Measurements from ENCODE around the gene ZDHHC11. TPM values are rescaled to one million over a fixed set of nuclear protein-coding genes. Genes with fewer than 3 reads are reported as not detected.

ZDHHC11 gene
- total RNA-seq, 1 donor from 2014 or later, result 11.9 TPM

GRCh38 chr5:872301-872700 lies 21.5 kb upstream of the ZDHHC11 start:
- Mint-ChIP-seq H3K9me3 (no peaks in the 10 kb centered on the region), H3K4me3 (ENCODE audit: low read depth) (no peak overlapping the region), H3K27me3 (ENCODE audit: low read depth) (no peaks in the 10 kb centered on the region), H3K4me1 (ENCODE audit: low read depth) (no peaks in the 10 kb centered on the region), H3K36me3 (ENCODE audit: low read depth) (peaks cover 76% of the 10 kb centered on the region), H3K27ac (no peak overlapping the region)
- no peak for DNase-seq (ENCODE audit: low spot score)
- intact Hi-C loops (cut with micrococcal nuclease), result no loop called here

- no peaks in the 10 kb centered on the region for H3K9me3 Mint-ChIP-seq
- DNase-seq (ENCODE audit: low spot score), result no peak
- H3K36me3 Mint-ChIP-seq (ENCODE audit: low read depth), result peaks cover 72% of the 10 kb centered on the region
- intact Hi-C loops (cut with micrococcal nuclease), result no loop called here
- no peaks in the 10 kb centered on the region for H3K27me3 Mint-ChIP-seq (ENCODE audit: low read depth)
- no peaks in the 10 kb centered on the region for H3K4me1 Mint-ChIP-seq (ENCODE audit: low read depth)
- no peak overlapping the region for H3K4me3 Mint-ChIP-seq (ENCODE audit: low read depth)
- no peak overlapping the region for H3K27ac Mint-ChIP-seq
Observed at GRCh38 chr5:871596-872298, 21.0 kb upstream of the ZDHHC11 start.

- Mint-ChIP-seq H3K9me3 (no peaks in the 10 kb centered on the region), H3K4me3 (ENCODE audit: low read depth) (no peak overlapping the region), H3K27me3 (ENCODE audit: low read depth) (no peaks in the 10 kb centered on the region), H3K36me3 (ENCODE audit: low read depth) (peaks cover 75% of the 10 kb centered on the region), H3K27ac (no peak overlapping the region), H3K4me1 (ENCODE audit: low read depth) (no peaks in the 10 kb centered on the region)
- intact Hi-C loops (cut with micrococcal nuclease), result no loop called here
- no peak for DNase-seq (ENCODE audit: low spot score)
Observed at GRCh38 chr5:870956-871355, 20.2 kb upstream of the ZDHHC11 start.

GRCh38 chr5:868428-869135 lies 17.8 kb upstream of the ZDHHC11 start:
- DNase-seq (ENCODE audit: low spot score), result no peak
- H3K27ac Mint-ChIP-seq, result no peak overlapping the region
- intact Hi-C loops (cut with micrococcal nuclease), result no loop called here
- H3K4me1 Mint-ChIP-seq (ENCODE audit: low read depth), result no peaks in the 10 kb centered on the region
- no peak overlapping the region for H3K4me3 Mint-ChIP-seq (ENCODE audit: low read depth)
- H3K9me3 Mint-ChIP-seq, result no peaks in the 10 kb centered on the region
- peaks cover 66% of the 10 kb centered on the region for H3K36me3 Mint-ChIP-seq (ENCODE audit: low read depth)
- no peaks in the 10 kb centered on the region for H3K27me3 Mint-ChIP-seq (ENCODE audit: low read depth)

GRCh38 chr5:867300-867870 lies 16.6 kb upstream of the ZDHHC11 start:
- Mint-ChIP-seq H3K4me3 (ENCODE audit: low read depth) (no peak overlapping the region), H3K27ac (no peak overlapping the region), H3K27me3 (ENCODE audit: low read depth) (no peaks in the 10 kb centered on the region), H3K36me3 (ENCODE audit: low read depth) (peaks cover 61% of the 10 kb centered on the region), H3K9me3 (no peaks in the 10 kb centered on the region), H3K4me1 (ENCODE audit: low read depth) (no peaks in the 10 kb centered on the region)
- intact Hi-C loops (cut with micrococcal nuclease), result no loop called here
- DNase-seq (ENCODE audit: low spot score), result no peak

GRCh38 chr5:865771-866170 lies 15.0 kb upstream of the ZDHHC11 start:
- intact Hi-C loops (cut with micrococcal nuclease), result no loop called here
- Mint-ChIP-seq H3K4me3 (ENCODE audit: low read depth) (no peak overlapping the region), H3K36me3 (ENCODE audit: low read depth) (peaks cover 50% of the 10 kb centered on the region), H3K9me3 (no peaks in the 10 kb centered on the region), H3K27ac (no peak overlapping the region), H3K27me3 (ENCODE audit: low read depth) (no peaks in the 10 kb centered on the region), H3K4me1 (ENCODE audit: low read depth) (no peaks in the 10 kb centered on the region)
- no peak for DNase-seq (ENCODE audit: low spot score)

- DNase-seq (ENCODE audit: low spot score), result no peak
- intact Hi-C loops (cut with micrococcal nuclease), result no loop called here
- Mint-ChIP-seq H3K27ac (no peak overlapping the region), H3K36me3 (ENCODE audit: low read depth) (peaks cover 44% of the 10 kb centered on the region), H3K4me1 (ENCODE audit: low read depth) (no peaks in the 10 kb centered on the region), H3K4me3 (ENCODE audit: low read depth) (no peak overlapping the region), H3K27me3 (ENCODE audit: low read depth) (no peaks in the 10 kb centered on the region), H3K9me3 (no peaks in the 10 kb centered on the region)
Observed at GRCh38 chr5:865168-865521, 14.4 kb upstream of the ZDHHC11 start.

GRCh38 chr5:864492-865167 lies 13.8 kb upstream of the ZDHHC11 start:
- Mint-ChIP-seq H3K27ac (no peak overlapping the region), H3K36me3 (ENCODE audit: low read depth) (peaks cover 39% of the 10 kb centered on the region), H3K4me3 (ENCODE audit: low read depth) (no peak overlapping the region), H3K4me1 (ENCODE audit: low read depth) (no peaks in the 10 kb centered on the region), H3K27me3 (ENCODE audit: low read depth) (no peaks in the 10 kb centered on the region), H3K9me3 (no peaks in the 10 kb centered on the region)
- no peak for DNase-seq (ENCODE audit: low spot score)
- intact Hi-C loops (cut with micrococcal nuclease), result no loop called here

- Mint-ChIP-seq H3K4me1 (ENCODE audit: low read depth) (no peaks in the 10 kb centered on the region), H3K36me3 (ENCODE audit: low read depth) (peaks cover 31% of the 10 kb centered on the region), H3K27me3 (ENCODE audit: low read depth) (no peaks in the 10 kb centered on the region), H3K27ac (no peak overlapping the region), H3K4me3 (ENCODE audit: low read depth) (no peak overlapping the region), H3K9me3 (no peaks in the 10 kb centered on the region)
- DNase-seq (ENCODE audit: low spot score), result no peak
- intact Hi-C loops (cut with micrococcal nuclease), result no loop called here
Observed at GRCh38 chr5:863244-863805, 12.5 kb upstream of the ZDHHC11 start.

GRCh38 chr5:862367-863243 lies 11.8 kb upstream of the ZDHHC11 start:
- Mint-ChIP-seq H3K36me3 (ENCODE audit: low read depth) (peaks cover 24% of the 10 kb centered on the region), H3K27ac (no peak overlapping the region), H3K4me1 (ENCODE audit: low read depth) (no peaks in the 10 kb centered on the region), H3K9me3 (no peaks in the 10 kb centered on the region), H3K27me3 (ENCODE audit: low read depth) (no peaks in the 10 kb centered on the region), H3K4me3 (ENCODE audit: low read depth) (no peak overlapping the region)
- intact Hi-C loops (cut with micrococcal nuclease), result no loop called here
- no peak for DNase-seq (ENCODE audit: low spot score)

GRCh38 chr5:861442-862366 lies 10.9 kb upstream of the ZDHHC11 start:
- no peak overlapping the region for H3K27ac Mint-ChIP-seq
- intact Hi-C loops (cut with micrococcal nuclease), result no loop called here
- H3K9me3 Mint-ChIP-seq, result no peaks in the 10 kb centered on the region
- peaks cover 23% of the 10 kb centered on the region for H3K36me3 Mint-ChIP-seq (ENCODE audit: low read depth)
- DNase-seq (ENCODE audit: low spot score), result no peak
- H3K4me1 Mint-ChIP-seq (ENCODE audit: low read depth), result no peaks in the 10 kb centered on the region
- H3K4me3 Mint-ChIP-seq (ENCODE audit: low read depth), result no peak overlapping the region
- H3K27me3 Mint-ChIP-seq (ENCODE audit: low read depth), result no peaks in the 10 kb centered on the region

Data from activated T-helper 2 cell treated with anti-CD3 and anti-CD28 coated beads, Interferon-gamma antibody, Interleukin-2, Interleukin-4, amounts not matched to agents 10 μg/mL and 5 μg/mL and 100 μg/mL, durations not matched to agents 14 hours and 24 hours and 36 hours (primary cell).